ENCODE measurements around the gene CLDN11. TPM values are rescaled to one million over a fixed set of nuclear protein-coding genes. Genes with fewer than 3 reads are reported as not detected.

The CLDN11 gene
- total RNA-seq, 2 experiments from 2014 or later = not detected

GRCh38 chr3:170483485-170484262, 65.0 kb downstream of the CLDN11 start:
- no peak for DNase-seq
- no peaks in the 10 kb centered on the region for H3K4me1 Mint-ChIP-seq
- H3K27ac Mint-ChIP-seq = no peak overlapping the region
- POLR2A ChIA-PET = no interaction called here
- H3K9me3 Mint-ChIP-seq = no peaks in the 10 kb centered on the region
- no peaks in the 10 kb centered on the region for H3K36me3 Mint-ChIP-seq (ENCODE audit: low read depth)
- CTCF ChIA-PET = no interaction called here
- H3K27me3 Mint-ChIP-seq = peaks cover 12% of the 10 kb centered on the region
- no peak overlapping the region for H3K4me3 Mint-ChIP-seq

Other genes starting within 250 kb of the CLDN11 start
- 10 to 100 TPM; 74.5 TPM for gene PHC3, start 237.1 kb upstream of the CLDN11 start, total RNA-seq
- gene PRKCI, start 196.4 kb upstream of the CLDN11 start, total RNA-seq = 10 to 100 TPM; 18.6 to 25.7 TPM
- gene SKIL, start 61.2 kb upstream of the CLDN11 start, total RNA-seq = 10 to 100 TPM; 18.0 to 19.0 TPM
- gene SLC7A14, start 167.2 kb downstream of the CLDN11 start, total RNA-seq = not detected